ENCODE data around the gene GRB2.

The GRB2 gene

GRCh38 chr17:75414488-75414887 lies 9.0 kb upstream of the GRB2 start:
- DNase-seq (ENCODE audit: low read depth, low spot score), result no peak

- DNase-seq (ENCODE audit: low read depth, low spot score), result peak; percentile 47
Observed at GRCh38 chr17:75412455-75413317, 7.2 kb upstream of the GRB2 start.

- DNase-seq (ENCODE audit: low read depth, low spot score), result no peak
Observed at GRCh38 chr17:75411328-75412067, 6.0 kb upstream of the GRB2 start.

GRCh38 chr17:75410141-75410540 lies 4.7 kb upstream of the GRB2 start:
- DNase-seq (ENCODE audit: low read depth, low spot score), result no peak

GRCh38 chr17:75407655-75408352 lies 2.3 kb upstream of the GRB2 start:
- no peak for DNase-seq (ENCODE audit: low read depth, low spot score)

- no peak for DNase-seq (ENCODE audit: low read depth, low spot score)
Observed at GRCh38 chr17:75406222-75406615, 741 bp upstream of the GRB2 start.

- DNase-seq (ENCODE audit: low read depth, low spot score), result no peak
Observed at GRCh38 chr17:75404731-75405364, 630 bp downstream of the GRB2 start.

- peak; percentile 48 for DNase-seq (ENCODE audit: low read depth, low spot score)
Observed at GRCh38 chr17:75404223-75404730, 1.2 kb downstream of the GRB2 start.

- DNase-seq (ENCODE audit: low read depth, low spot score), result no peak
Observed at GRCh38 chr17:75403131-75403530, 2.3 kb downstream of the GRB2 start.

- DNase-seq (ENCODE audit: low read depth, low spot score), result no peak
Observed at GRCh38 chr17:75402026-75402425, 3.5 kb downstream of the GRB2 start.

- DNase-seq (ENCODE audit: low read depth, low spot score), result no peak
Observed at GRCh38 chr17:75400326-75400939, 5.0 kb downstream of the GRB2 start.

GRCh38 chr17:75398279-75398678 lies 7.2 kb downstream of the GRB2 start:
- DNase-seq (ENCODE audit: low read depth, low spot score), result no peak

- DNase-seq (ENCODE audit: low read depth, low spot score), result no peak
Observed at GRCh38 chr17:75397217-75397616, 8.3 kb downstream of the GRB2 start.

GRCh38 chr17:75396796-75397195 lies 8.7 kb downstream of the GRB2 start:
- no peak for DNase-seq (ENCODE audit: low read depth, low spot score)

- DNase-seq (ENCODE audit: low read depth, low spot score), result no peak
Observed at GRCh38 chr17:75396025-75396424, 9.5 kb downstream of the GRB2 start.

GRCh38 chr17:75394332-75394918 lies 11.1 kb downstream of the GRB2 start:
- DNase-seq (ENCODE audit: low read depth, low spot score), result no peak

- peak; percentile 98 for DNase-seq (ENCODE audit: low read depth, low spot score)
Observed at GRCh38 chr17:75393523-75394331, 11.8 kb downstream of the GRB2 start.

- DNase-seq (ENCODE audit: low read depth, low spot score), result no peak
Observed at GRCh38 chr17:75392559-75392958, 12.9 kb downstream of the GRB2 start.

GRCh38 chr17:75390982-75391381 lies 14.5 kb downstream of the GRB2 start:
- DNase-seq (ENCODE audit: low read depth, low spot score), result no peak

- DNase-seq (ENCODE audit: low read depth, low spot score), result no peak
Observed at GRCh38 chr17:75388476-75389030, 16.9 kb downstream of the GRB2 start.

Measured in iPS DF 19.7 (cell line).